Measurements from ENCODE around the gene MICU2.
A peak's percentile ranks its signal among the peaks of the same experiment; 100 is the strongest.

MICU2 gene

GRCh38 chr13:21470785-21471184, 133.2 kb downstream of the MICU2 start:
- Histone ChIP-seq H2AK5ac (ENCODE audit: low read depth, low read length) (no peak overlapping the region), H2BK12ac (ENCODE audit: low read length) (no peak overlapping the region), H3K4me3 (ENCODE audit: low read length in 2 of 2) (no peak overlapping the region), H3K79me1 (ENCODE audit: low read depth, low read length) (no peaks in the 10 kb centered on the region), H3K27me3 (ENCODE audit: control insufficient read depth in 3 of 3, insufficient read depth in 3 of 3, low read depth in 1 of 3, low read length in 3 of 3) (peaks cover 0 to 2% (median 0%) of the 10 kb centered on the region in 3 experiments), H3K4me2 (ENCODE audit: insufficient read depth, low read length, poor library complexity, severe bottlenecking) (no peak overlapping the region), H3K4me1 (ENCODE audit: control insufficient read depth in 2 of 2, insufficient read depth in 1 of 2, low read depth in 1 of 2, low read length in 2 of 2) (peaks cover 0 to 4% of the 10 kb centered on the region in 2 donors), H2AFZ (ENCODE audit: low read length) (no peak overlapping the region), H4K91ac (ENCODE audit: low read depth, low read length, poor library complexity) (no peak overlapping the region), H3K4ac (ENCODE audit: low read length) (no peak overlapping the region), H2BK120ac (ENCODE audit: low read depth, low read length) (no peak overlapping the region), H3K18ac (ENCODE audit: low read length) (no peak overlapping the region), H4K8ac (ENCODE audit: low read depth, low read length) (no peak overlapping the region), H2BK15ac (ENCODE audit: low read length) (no peak overlapping the region), H3K23ac (ENCODE audit: low read depth, low read length, poor library complexity) (no peak overlapping the region), H3K27ac (replicated peaks; ENCODE audit: low read length) (no peak overlapping the region), H2BK5ac (ENCODE audit: low read length) (no peak overlapping the region), H3K9me3 (replicated peaks in 1 of 2; ENCODE audit: control insufficient read depth in 2 of 2, insufficient read depth in 1 of 2, low read depth in 1 of 2, low read length in 2 of 2) (no peaks in the 10 kb centered on the region), H3K9ac (ENCODE audit: low read depth, low read length, poor library complexity) (no peak overlapping the region), H3K36me3 (replicated peaks in 1 of 2; ENCODE audit: control insufficient read depth in 2 of 2, insufficient read depth in 2 of 2, low read length in 2 of 2) (no peaks in the 10 kb centered on the region), H3K14ac (ENCODE audit: low read length) (no peak overlapping the region)
- DNase-seq (ENCODE audit: low spot score), result no peak

GRCh38 chr13:21466527-21466926, 137.4 kb downstream of the MICU2 start:
- Histone ChIP-seq H4K91ac (ENCODE audit: low read depth, low read length, poor library complexity) (no peak overlapping the region), H2BK5ac (ENCODE audit: low read length) (no peak overlapping the region), H3K23ac (ENCODE audit: low read depth, low read length, poor library complexity) (no peak overlapping the region), H3K9ac (ENCODE audit: low read depth, low read length, poor library complexity) (no peak overlapping the region), H3K4me2 (ENCODE audit: insufficient read depth, low read length, poor library complexity, severe bottlenecking) (no peak overlapping the region), H3K9me3 (replicated peaks in 1 of 2; ENCODE audit: control insufficient read depth in 2 of 2, insufficient read depth in 1 of 2, low read depth in 1 of 2, low read length in 2 of 2) (no peaks in the 10 kb centered on the region), H4K8ac (ENCODE audit: low read depth, low read length) (no peak overlapping the region), H2BK12ac (ENCODE audit: low read length) (no peak overlapping the region), H3K14ac (ENCODE audit: low read length) (no peak overlapping the region), H2AFZ (ENCODE audit: low read length) (no peak overlapping the region), H2BK120ac (ENCODE audit: low read depth, low read length) (no peak overlapping the region), H3K18ac (ENCODE audit: low read length) (no peak overlapping the region), H3K27me3 (ENCODE audit: control insufficient read depth in 3 of 3, insufficient read depth in 3 of 3, low read depth in 1 of 3, low read length in 3 of 3) (peaks cover 0 to 11% (median 0%) of the 10 kb centered on the region in 3 experiments), H3K4ac (ENCODE audit: low read length) (no peak overlapping the region), H3K27ac (replicated peaks; ENCODE audit: low read length) (no peak overlapping the region), H3K79me1 (ENCODE audit: low read depth, low read length) (no peaks in the 10 kb centered on the region), H3K4me3 (ENCODE audit: low read length in 2 of 2) (no peak overlapping the region), H3K4me1 (ENCODE audit: control insufficient read depth in 2 of 2, insufficient read depth in 1 of 2, low read depth in 1 of 2, low read length in 2 of 2) (peaks cover 0 to 8% of the 10 kb centered on the region in 2 donors), H2BK15ac (ENCODE audit: low read length) (no peak overlapping the region), H2AK5ac (ENCODE audit: low read depth, low read length) (no peak overlapping the region), H3K36me3 (replicated peaks in 1 of 2; ENCODE audit: control insufficient read depth in 2 of 2, insufficient read depth in 2 of 2, low read length in 2 of 2) (no peaks in the 10 kb centered on the region)
- WGBS, 2 donors (ENCODE audit: extremely low coverage in 2 of 2, insufficient read length in 2 of 2, insufficient replicate concordance in 1 of 2), result no CpG with 5 or more reads among the region's 7 CpGs
- DNase-seq (ENCODE audit: low spot score), result no peak

- no peaks in the 10 kb centered on the region for H3K79me1 ChIP-seq (ENCODE audit: low read depth, low read length)
- H2BK15ac ChIP-seq (ENCODE audit: low read length), result no peak overlapping the region
- H3K27me3 ChIP-seq (ENCODE audit: control insufficient read depth in 3 of 3, insufficient read depth in 3 of 3, low read depth in 1 of 3, low read length in 3 of 3), result peaks cover 0 to 11% (median 0%) of the 10 kb centered on the region in 3 experiments
- H3K9ac ChIP-seq (ENCODE audit: low read depth, low read length, poor library complexity), result no peak overlapping the region
- no peaks in the 10 kb centered on the region for H3K36me3 ChIP-seq (replicated peaks in 1 of 2; ENCODE audit: control insufficient read depth in 2 of 2, insufficient read depth in 2 of 2, low read length in 2 of 2)
- H3K18ac ChIP-seq (ENCODE audit: low read length), result peak overlapping the region; percentile 28
- no peak overlapping the region for H3K14ac ChIP-seq (ENCODE audit: low read length)
- no peak for DNase-seq (ENCODE audit: low spot score)
- no peak overlapping the region for H3K4me3 ChIP-seq (ENCODE audit: low read length in 2 of 2)
- H4K8ac ChIP-seq (ENCODE audit: low read depth, low read length), result no peak overlapping the region
- H3K4me2 ChIP-seq (ENCODE audit: insufficient read depth, low read length, poor library complexity, severe bottlenecking), result no peak overlapping the region
- H4K91ac ChIP-seq (ENCODE audit: low read depth, low read length, poor library complexity), result no peak overlapping the region
- H3K23ac ChIP-seq (ENCODE audit: low read depth, low read length, poor library complexity), result no peak overlapping the region
- peak overlapping the region; percentile 80 for H2AFZ ChIP-seq (ENCODE audit: low read length)
- no peak overlapping the region for H2BK12ac ChIP-seq (ENCODE audit: low read length)
- WGBS, 2 donors (ENCODE audit: extremely low coverage in 2 of 2, insufficient read length in 2 of 2, insufficient replicate concordance in 1 of 2), result no CpG with 5 or more reads among the region's 9 CpGs
- H2AK5ac ChIP-seq (ENCODE audit: low read depth, low read length), result no peak overlapping the region
- no peak overlapping the region for H2BK5ac ChIP-seq (ENCODE audit: low read length)
- no peak overlapping the region for H3K4ac ChIP-seq (ENCODE audit: low read length)
- H2BK120ac ChIP-seq (ENCODE audit: low read depth, low read length), result no peak overlapping the region
- H3K9me3 ChIP-seq (replicated peaks in 1 of 2; ENCODE audit: control insufficient read depth in 2 of 2, insufficient read depth in 1 of 2, low read depth in 1 of 2, low read length in 2 of 2), result no peaks in the 10 kb centered on the region
- H3K27ac ChIP-seq (replicated peaks; ENCODE audit: low read length), result peak overlapping the region; percentile 39
- H3K4me1 ChIP-seq (ENCODE audit: control insufficient read depth in 2 of 2, insufficient read depth in 1 of 2, low read depth in 1 of 2, low read length in 2 of 2), result peaks cover 0 to 8% of the 10 kb centered on the region in 2 donors
Measured at GRCh38 chr13:21465710-21466160, 138.2 kb downstream of the MICU2 start.

- Histone ChIP-seq H4K8ac (ENCODE audit: low read depth, low read length) (no peak overlapping the region), H3K36me3 (replicated peaks in 1 of 2; ENCODE audit: control insufficient read depth in 2 of 2, insufficient read depth in 2 of 2, low read length in 2 of 2) (no peaks in the 10 kb centered on the region)
Measured at GRCh38 chr13:21463424-21463823, 140.5 kb downstream of the MICU2 start.

More at GRCh38 chr13:21463424-21463823, 140.5 kb downstream of the MICU2 start:
- Histone ChIP-seq H3K9me3 (replicated peaks in 1 of 2; ENCODE audit: control insufficient read depth in 2 of 2, insufficient read depth in 1 of 2, low read depth in 1 of 2, low read length in 2 of 2) (peaks cover 0 to 4% of the 10 kb centered on the region in 2 donors), H3K18ac (ENCODE audit: low read length) (no peak overlapping the region), H2AFZ (ENCODE audit: low read length) (no peak overlapping the region), H3K9ac (ENCODE audit: low read depth, low read length, poor library complexity) (no peak overlapping the region), H3K4me1 (ENCODE audit: control insufficient read depth in 2 of 2, insufficient read depth in 1 of 2, low read depth in 1 of 2, low read length in 2 of 2) (peaks cover 0 to 8% of the 10 kb centered on the region in 2 donors), H3K14ac (ENCODE audit: low read length) (no peak overlapping the region), H4K91ac (ENCODE audit: low read depth, low read length, poor library complexity) (no peak overlapping the region), H2BK15ac (ENCODE audit: low read length) (no peak overlapping the region), H3K27ac (replicated peaks; ENCODE audit: low read length) (no peak overlapping the region), H3K79me1 (ENCODE audit: low read depth, low read length) (no peaks in the 10 kb centered on the region), H3K4me2 (ENCODE audit: insufficient read depth, low read length, poor library complexity, severe bottlenecking) (no peak overlapping the region), H2BK12ac (ENCODE audit: low read length) (no peak overlapping the region), H2BK5ac (ENCODE audit: low read length) (no peak overlapping the region), H3K23ac (ENCODE audit: low read depth, low read length, poor library complexity) (no peak overlapping the region), H3K27me3 (ENCODE audit: control insufficient read depth in 3 of 3, insufficient read depth in 3 of 3, low read depth in 1 of 3, low read length in 3 of 3) (peaks cover 0 to 11% (median 0%) of the 10 kb centered on the region in 3 experiments), H3K4ac (ENCODE audit: low read length) (no peak overlapping the region), H3K4me3 (ENCODE audit: low read length in 2 of 2) (no peak overlapping the region), H2AK5ac (ENCODE audit: low read depth, low read length) (no peak overlapping the region), H2BK120ac (ENCODE audit: low read depth, low read length) (no peak overlapping the region)
- no peak for DNase-seq (ENCODE audit: low spot score)
